Prostate gland (tissue), 2 donors: ENCODE data around the gene DYNC1I1. TPM values are rescaled to one million over a fixed set of nuclear protein-coding genes. Genes with fewer than 3 reads are reported as not detected.

Experiments
- DNase-seq: peaks from one replicate; pipeline ENCODE4 v3.0.0-alpha.2; 2019; ENCODE audit warnings: low spot score
- H3K27ac ChIP-seq, 2 donors: fragments of 200-600 bp; sonication (generic); 2 replicates each; pipeline ENCODE4 v1.5.1; 2017 to 2019
- H3K27me3 ChIP-seq: fragments of 200-600 bp; sonication (generic); replicated peaks from 2 replicates; pipeline ENCODE4 v1.5.1; 2019; ENCODE audit not compliant: insufficient read depth
- H3K36me3 ChIP-seq, 2 donors: fragments of 200-600 bp; sonication (generic); 1 replicate in 1 of 2; 2 replicates in 1 of 2; pipeline versions ENCODE4 v1.5.1 to v1.8.1; 2017 to 2019
- H3K4me1 ChIP-seq: fragments of 200-600 bp; sonication (generic); replicated peaks from 2 replicates; pipeline ENCODE4 v1.5.1; 2019
- H3K4me3 ChIP-seq, 2 donors: fragments of 200-600 bp; sonication (generic); 2 replicates each; pipeline ENCODE4 v1.5.1; 2017 to 2019
- H3K9me3 ChIP-seq: fragments of 200-600 bp; sonication (generic); 2 replicates; pipeline ENCODE4 v1.5.1; 2017
- CTCF ChIP-seq, 4 experiments: fragments of 200-600 bp in 2 of 4; fragments of 450-650 bp in 2 of 4; sonication (generic) in 2 of 4; IDR thresholded peaks; 1 replicate in 3 of 4; 2 replicates in 1 of 4; pipeline ENCODE4 v1.5.1; 2016 to 2019; ENCODE audit warnings: antibody characterized with exemption in 4 of 4, mild to moderate bottlenecking in 2 of 4, moderate library complexity in 2 of 4
- POLR2A ChIP-seq: fragments of 450-650 bp; IDR thresholded peaks from one replicate; pipeline ENCODE4 v1.6.1; 2016; ENCODE audit warnings: antibody characterized with exemption, mild to moderate bottlenecking
- POLR2AphosphoS5 ChIP-seq: sonication (generic); formaldehyde crosslinking; IDR thresholded peaks from one replicate; pipeline ENCODE4 v1.6.1; 2017; ENCODE audit warnings: antibody characterized with exemption
- WGBS: methylation state at CpG from one replicate; pipeline ENCODE4 v1.1.5; 2018; 5-methylcytosine and 5-hydroxymethylcytosine counted together
- intact Hi-C: fragments of 100-400 bp; cut with DNase I; formaldehyde crosslinking; loops from one replicate; pipeline ENCODE4 v1.14.2; 2022
- total RNA-seq, 2 donors: library from RNA; depleted of rRNA; stranded (reverse); fragments of >200 nt; gene quantifications; one replicate each; pipeline ENCODE4 v1.1.0, GENCODE V29; 2016

The DYNC1I1 gene
- total RNA-seq, 2 donors from 2014 or later: 4.4 to 5.1 TPM

GRCh38 chr7:96111405-96111804, 339.1 kb downstream of the DYNC1I1 start:
- intact Hi-C loops: no loop called here
- TF ChIP-seq POLR2A: no peak
- TF ChIP-seq POLR2AphosphoS5: no peak
- TF ChIP-seq CTCF (IDR thresholded peaks at IDR 0.05): no peak
- H3K27me3 ChIP-seq: no peaks in the 10 kb centered on the region
- H3K9me3 ChIP-seq: no peaks in the 10 kb centered on the region
- no peak overlapping the region for H3K27ac ChIP-seq
- no peaks in the 10 kb centered on the region for H3K4me1 ChIP-seq
- no peak overlapping the region for H3K4me3 ChIP-seq
- H3K36me3 ChIP-seq: no peaks in the 10 kb centered on the region
- DNase-seq: no peak

DNA sequence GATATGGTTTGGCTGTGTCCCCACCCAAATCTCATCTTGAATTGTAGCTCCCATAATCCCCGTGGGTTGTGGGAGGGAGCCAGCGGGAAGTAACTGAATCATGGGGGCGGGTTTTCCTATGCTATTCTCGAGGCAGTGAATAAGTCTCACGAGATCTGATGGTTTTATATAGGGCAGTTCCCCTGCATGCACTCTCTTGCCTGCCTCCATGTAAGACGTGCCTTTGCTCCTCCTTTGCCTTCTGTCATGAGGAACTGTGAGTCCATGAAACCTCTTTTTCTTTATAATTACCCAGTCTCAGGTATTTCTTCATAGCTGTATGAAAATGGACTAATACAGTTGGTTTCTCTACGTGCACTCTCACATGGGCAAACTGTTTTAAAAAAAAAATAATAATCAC, 341.8 kb downstream of the DYNC1I1 start:
- Histone ChIP-seq H3K9me3 (no peaks in the 10 kb centered on the region), H3K4me3 (no peak overlapping the region), H3K27me3 (no peaks in the 10 kb centered on the region), H3K27ac (no peak overlapping the region), H3K4me1 (no peaks in the 10 kb centered on the region), H3K36me3 (no peaks in the 10 kb centered on the region)
- intact Hi-C loops: no loop called here
- TF ChIP-seq POLR2AphosphoS5: no peak
- TF ChIP-seq CTCF (IDR thresholded peaks at IDR 0.05): no peak
- no peak for TF ChIP-seq POLR2A
- WGBS: 87% methylated on average over 7 of the region's 7 CpGs
- no peak for DNase-seq

GRCh38 chr7:96116173-96116572, 343.8 kb downstream of the DYNC1I1 start:
- Histone ChIP-seq H3K4me1 (no peaks in the 10 kb centered on the region), H3K36me3 (no peaks in the 10 kb centered on the region), H3K27me3 (no peaks in the 10 kb centered on the region), H3K9me3 (no peaks in the 10 kb centered on the region), H3K4me3 (no peak overlapping the region), H3K27ac (no peak overlapping the region)
- no peak for TF ChIP-seq CTCF (IDR thresholded peaks at IDR 0.05)
- TF ChIP-seq POLR2A: no peak
- TF ChIP-seq POLR2AphosphoS5: no peak
- intact Hi-C loops: no loop called here
- 22% methylated on average over 7 of the region's 7 CpGs for WGBS
- DNase-seq: no peak

DNA sequence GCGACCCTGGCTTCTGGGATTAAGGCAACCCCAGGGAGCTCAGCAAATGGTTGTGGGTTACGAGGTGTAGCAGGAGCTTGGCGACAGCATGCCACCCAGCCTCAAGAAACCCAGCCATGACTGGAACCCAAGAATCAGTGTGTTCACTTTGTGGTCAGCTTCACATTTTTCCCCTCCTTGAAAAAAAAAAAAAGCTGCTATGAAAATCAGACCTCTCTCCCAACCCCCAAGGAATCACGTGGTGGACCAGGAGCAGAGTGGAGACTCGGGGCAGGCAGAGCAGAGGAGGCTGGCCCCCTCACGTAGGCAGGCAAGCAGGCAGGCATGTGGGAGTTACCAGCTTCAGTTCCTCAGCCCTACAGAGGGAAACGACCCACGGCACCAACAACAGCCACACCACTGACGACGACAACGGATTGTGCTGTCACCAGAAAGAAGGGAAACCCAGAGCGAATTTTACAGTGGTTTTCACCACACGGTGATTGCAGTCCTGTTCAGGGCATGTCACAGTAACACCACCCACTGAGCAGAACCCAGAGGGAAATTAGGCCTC, 346.2 kb downstream of the DYNC1I1 start:
- Histone ChIP-seq H3K27me3 (no peaks in the 10 kb centered on the region), H3K9me3 (no peaks in the 10 kb centered on the region), H3K36me3 (no peaks in the 10 kb centered on the region), H3K27ac (no peak overlapping the region), H3K4me3 (no peak overlapping the region), H3K4me1 (no peaks in the 10 kb centered on the region)
- 77% methylated on average over 13 of the region's 13 CpGs for WGBS
- no peak for DNase-seq
- TF ChIP-seq POLR2A (no peak), POLR2AphosphoS5 (no peak), CTCF (IDR thresholded peaks at IDR 0.05) (no peak)
- intact Hi-C loops: no loop called here

GRCh38 chr7:96120445-96121225, 348.3 kb downstream of the DYNC1I1 start:
- 90% methylated on average over 2 of the region's 2 CpGs for WGBS
- TF ChIP-seq POLR2A: no peak
- no peak for TF ChIP-seq POLR2AphosphoS5
- TF ChIP-seq CTCF (IDR thresholded peaks at IDR 0.05): no peak

More at GRCh38 chr7:96120445-96121225, 348.3 kb downstream of the DYNC1I1 start:
- H3K36me3 ChIP-seq: no peaks in the 10 kb centered on the region
- H3K4me3 ChIP-seq: no peak overlapping the region
- H3K27ac ChIP-seq: no peak overlapping the region
- H3K4me1 ChIP-seq: no peaks in the 10 kb centered on the region
- no peaks in the 10 kb centered on the region for H3K9me3 ChIP-seq
- no peaks in the 10 kb centered on the region for H3K27me3 ChIP-seq
- intact Hi-C loops: no loop called here
- no peak for DNase-seq
